ENCODE measurements around the gene RAD21L1.

DNA sequence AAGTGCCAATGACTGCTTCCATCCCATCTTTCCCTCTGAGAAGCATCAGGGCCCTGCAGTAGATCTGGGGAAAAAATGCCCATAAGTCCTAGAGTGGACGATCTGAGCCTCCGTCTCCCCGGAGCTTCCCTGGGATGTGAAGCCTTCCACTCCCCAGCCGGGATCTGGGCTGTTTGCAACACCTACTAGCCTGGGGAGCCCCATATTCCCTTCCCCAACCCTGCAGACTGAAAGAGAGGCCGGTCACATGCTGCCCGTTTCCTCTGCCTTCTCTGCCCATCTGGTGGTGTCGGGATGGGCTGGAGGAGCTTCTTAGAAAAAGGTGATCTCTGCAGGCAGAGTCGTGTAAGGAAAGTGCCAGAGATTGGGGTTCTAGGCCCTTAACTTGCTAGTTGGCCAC lies 41.3 kb downstream of the RAD21L1 start:
- TF ChIP-seq SIRT6 (IDR thresholded peaks at IDR 0.05; ENCODE audit: low read length) (no peak), MAFK (IDR thresholded peaks at IDR 0.05; ENCODE audit: low read depth, low read length) (no peak)
- TF ChIP-seq, protein P1, sequence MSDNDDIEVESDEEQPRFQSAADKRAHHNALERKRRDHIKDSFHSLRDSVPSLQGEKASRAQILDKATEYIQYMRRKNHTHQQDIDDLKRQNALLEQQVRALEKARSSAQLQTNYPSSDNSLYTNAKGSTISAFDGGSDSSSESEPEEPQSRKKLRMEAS (IDR thresholded peaks at IDR 0.05) = no peak

Measured in H1 (cell line).